A673 (cell line): ENCODE results near the gene PGM2L1. TPM values are rescaled to one million over a fixed set of nuclear protein-coding genes. Genes with fewer than 3 reads are reported as not detected.

Source experiments
- BruUV-seq: library from RNA; stranded (reverse); fragments of 400-500 nt; replicated peaks from 2 replicates; lab custom pipeline; 2021; lab: Mats Ljungman, UMichigan
- CTCF ChIA-PET: fragments of 300-600 bp; sonication (Branson Sonifier 250); formaldehyde crosslinking; loops from one replicate; lab custom pipeline; 2022; ENCODE audit warnings: antibody characterized with exemption; lab: Charles Lee
- POLR2A ChIA-PET: fragments of 300-600 bp; sonication (Branson Sonifier 250); formaldehyde crosslinking; loops from one replicate; lab custom pipeline; 2022; ENCODE audit warnings: antibody characterized with exemption; ENCODE audit not compliant: low non-redundant PET; lab: Charles Lee
- DNase-seq: peaks from one replicate; pipeline ENCODE4 v3.0.0-alpha.2; 2015; ENCODE audit warnings: low spot score
- H3K27ac ChIP-seq: fragments of 200-600 bp; sonication (generic); 2 replicates; pipeline ENCODE4 v1.5.1; 2016; ENCODE audit warnings: mixed run types, low read depth, mild to moderate bottlenecking, mixed read lengths, antibody characterized with exemption, low read length; ENCODE audit not compliant: poor library complexity, severe bottlenecking
- H3K27me3 ChIP-seq: fragments of 200-600 bp; sonication (generic); replicated peaks from 2 replicates; pipeline ENCODE4 v1.6.1; 2017; ENCODE audit warnings: mixed run types, low read depth, mild to moderate bottlenecking, mixed read lengths, antibody characterized with exemption, low read length; ENCODE audit not compliant: insufficient read depth, poor library complexity
- H3K36me3 ChIP-seq: fragments of 200-600 bp; sonication (generic); 2 replicates; pipeline ENCODE4 v1.6.1; 2016; ENCODE audit warnings: mixed run types, mild to moderate bottlenecking, mixed read lengths, antibody characterized with exemption, low read length; ENCODE audit not compliant: insufficient read depth, poor library complexity, severe bottlenecking
- H3K4me1 ChIP-seq: fragments of 200-600 bp; sonication (generic); 2 replicates; pipeline ENCODE4 v1.6.1; 2017; ENCODE audit warnings: mixed run types, mild to moderate bottlenecking, mixed read lengths, antibody characterized with exemption, low read length; ENCODE audit not compliant: insufficient read depth, poor library complexity, severe bottlenecking
- H3K4me3 ChIP-seq: fragments of 200-600 bp; sonication (generic); 2 replicates; pipeline ENCODE4 v1.5.1; 2016; ENCODE audit warnings: low read depth, mixed run types, mild to moderate bottlenecking, mixed read lengths, low read length; ENCODE audit not compliant: poor library complexity, severe bottlenecking
- H3K9me3 ChIP-seq: fragments of 200-600 bp; sonication (generic); 2 replicates; pipeline ENCODE4 v1.6.1; 2016; ENCODE audit warnings: mixed run types, low read depth, mild to moderate bottlenecking, mixed read lengths, antibody characterized with exemption, low read length; ENCODE audit not compliant: poor library complexity, severe bottlenecking
- EZH2 ChIP-seq: fragments of 200-600 bp; sonication (generic); IDR thresholded peaks from 2 replicates; pipeline ENCODE4 v1.6.1; 2017; ENCODE audit warnings: borderline replicate concordance, low read depth, mild to moderate bottlenecking, mixed read lengths, antibody characterized with exemption, low read length; ENCODE audit not compliant: poor library complexity, severe bottlenecking
- intact Hi-C: fragments of 100-400 bp; cut with micrococcal nuclease; formaldehyde crosslinking; loops from one replicate; pipeline ENCODE4 v1.10.0; 2022; ENCODE audit not compliant: unreplicated experiment
- total RNA-seq: library from RNA; stranded (reverse); gene quantifications from 2 replicates; pipeline ENCODE4 v1.2.3, GENCODE V29; 2021
- TF ChIP-seq, protein P1 (sequence below): fragments of 300-800, 200-600 bp; sonication (generic); conservative IDR thresholded peaks from 2 replicates; pipeline ENCODE4 v1.5.1; 2017; ENCODE audit warnings: low read depth, mild to moderate bottlenecking, antibody characterized with exemption, low read length, moderate library complexity, mixed read lengths

The PGM2L1 gene
- total RNA-seq, 1 experiment from 2014 or later: 18.2 TPM

DNA sequence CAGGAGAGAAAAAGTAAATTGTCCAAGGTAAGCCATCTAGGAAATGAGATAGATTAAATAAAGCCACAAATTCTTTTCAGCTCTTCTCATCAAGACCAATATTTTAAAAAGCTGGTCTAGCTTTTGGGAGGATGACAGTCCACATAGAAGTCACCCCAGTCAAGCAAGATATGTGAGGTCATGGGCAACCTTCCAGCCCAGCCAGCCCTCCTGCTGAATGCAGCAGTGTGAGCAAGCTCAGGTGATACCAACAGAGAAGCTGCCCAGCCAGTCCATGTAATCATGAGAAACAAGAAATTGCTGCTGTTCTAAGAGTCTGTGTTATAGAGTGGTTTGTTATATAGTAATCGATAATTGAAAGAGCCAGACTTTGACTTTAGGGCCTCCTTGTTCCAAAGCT, 40.4 kb upstream of the PGM2L1 start:
- no peaks in the 10 kb centered on the region for H3K27me3 ChIP-seq
- intact Hi-C loops: no loop called here
- ChIA-PET POLR2A (interaction anchor here (0.5 kb wide), 1 partner anchor 11 kb away, joined by 9 read pairs; no protein-coding TSS in a partner anchor), CTCF (interaction anchor here (0.6 to 3.0 kb wide), 2 partner anchors 11 to 32 kb away, joined by 3 to 10 read pairs; no protein-coding TSS in a partner anchor)
- no peak overlapping the region for H3K4me3 ChIP-seq
- no peak overlapping the region for H3K27ac ChIP-seq
- TF ChIP-seq, protein P1, sequence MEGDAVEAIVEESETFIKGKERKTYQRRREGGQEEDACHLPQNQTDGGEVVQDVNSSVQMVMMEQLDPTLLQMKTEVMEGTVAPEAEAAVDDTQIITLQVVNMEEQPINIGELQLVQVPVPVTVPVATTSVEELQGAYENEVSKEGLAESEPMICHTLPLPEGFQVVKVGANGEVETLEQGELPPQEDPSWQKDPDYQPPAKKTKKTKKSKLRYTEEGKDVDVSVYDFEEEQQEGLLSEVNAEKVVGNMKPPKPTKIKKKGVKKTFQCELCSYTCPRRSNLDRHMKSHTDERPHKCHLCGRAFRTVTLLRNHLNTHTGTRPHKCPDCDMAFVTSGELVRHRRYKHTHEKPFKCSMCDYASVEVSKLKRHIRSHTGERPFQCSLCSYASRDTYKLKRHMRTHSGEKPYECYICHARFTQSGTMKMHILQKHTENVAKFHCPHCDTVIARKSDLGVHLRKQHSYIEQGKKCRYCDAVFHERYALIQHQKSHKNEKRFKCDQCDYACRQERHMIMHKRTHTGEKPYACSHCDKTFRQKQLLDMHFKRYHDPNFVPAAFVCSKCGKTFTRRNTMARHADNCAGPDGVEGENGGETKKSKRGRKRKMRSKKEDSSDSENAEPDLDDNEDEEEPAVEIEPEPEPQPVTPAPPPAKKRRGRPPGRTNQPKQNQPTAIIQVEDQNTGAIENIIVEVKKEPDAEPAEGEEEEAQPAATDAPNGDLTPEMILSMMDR: no peak
- no peak for TF ChIP-seq EZH2
- BruUV-seq: no TSS peak
- peaks cover 12% of the 10 kb centered on the region for H3K4me1 ChIP-seq
- H3K9me3 ChIP-seq: no peaks in the 10 kb centered on the region
- DNase-seq: no peak
- H3K36me3 ChIP-seq: no peaks in the 10 kb centered on the region

DNA sequence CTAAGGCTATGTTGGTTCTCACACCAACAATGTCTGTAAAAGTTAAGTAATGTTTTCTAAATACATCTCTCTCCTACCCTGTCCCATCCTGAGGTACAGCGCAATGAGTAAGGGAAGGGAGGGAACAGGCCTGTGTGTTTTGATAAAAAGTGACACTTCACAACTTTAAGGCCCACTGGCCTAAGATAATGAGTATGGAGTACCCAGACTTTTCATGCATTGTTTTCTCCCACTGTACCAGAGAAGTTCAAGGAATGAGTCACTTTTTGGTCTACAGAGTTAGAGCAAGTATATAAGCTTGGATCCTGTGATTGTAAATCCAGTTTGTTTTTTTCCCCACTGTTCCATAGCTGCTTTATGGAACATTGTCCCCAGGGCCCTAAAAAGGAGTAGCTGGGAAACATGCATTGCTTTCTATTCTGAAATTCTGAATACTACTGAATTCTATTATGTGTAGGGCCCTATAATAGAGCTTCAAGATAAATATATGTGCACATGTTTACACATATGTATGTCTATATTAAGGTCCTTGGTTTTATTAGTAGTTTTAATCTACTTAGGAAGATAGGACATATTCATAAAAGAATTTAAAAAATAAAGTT, 39.3 kb upstream of the PGM2L1 start:
- Histone ChIP-seq H3K4me1 (peaks cover under 1% of the 10 kb centered on the region), H3K9me3 (no peaks in the 10 kb centered on the region), H3K27ac (no peak overlapping the region), H3K36me3 (no peaks in the 10 kb centered on the region), H3K4me3 (no peak overlapping the region), H3K27me3 (no peaks in the 10 kb centered on the region)
- DNase-seq: no peak
- ChIA-PET POLR2A (no interaction called here), CTCF (interaction anchor here (3.0 kb wide), 1 partner anchor 12 kb away, joined by 10 read pairs; no protein-coding TSS in a partner anchor)
- no TSS peak for BruUV-seq
- intact Hi-C loops: no loop called here
- TF ChIP-seq, protein P1: no peak
- no peak for TF ChIP-seq EZH2

DNA sequence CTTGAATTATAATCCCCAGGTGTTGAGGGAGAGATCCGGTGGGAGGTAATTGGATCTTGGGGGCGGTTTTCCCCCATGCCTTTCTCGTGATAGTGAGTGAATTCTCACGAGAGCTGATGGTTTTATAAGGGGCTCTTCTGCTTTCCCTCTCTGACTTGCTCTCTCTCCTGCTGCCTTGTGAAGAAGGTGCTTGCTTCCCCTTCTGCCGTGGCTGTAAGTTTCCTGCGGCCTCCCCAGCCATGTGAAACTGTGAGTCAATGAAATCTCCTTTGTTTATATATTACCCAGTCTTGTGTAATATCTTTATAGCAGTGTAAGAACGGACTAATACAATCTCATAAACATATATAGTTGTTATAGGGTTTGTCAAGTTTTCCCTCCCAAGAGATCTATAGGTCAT, 36.3 kb upstream of the PGM2L1 start:
- intact Hi-C loops: no loop called here
- TF ChIP-seq, protein P1: no peak
- TF ChIP-seq EZH2: no peak

More for the DNA sequence above, 36.3 kb upstream of the PGM2L1 start:
- no TSS peak for BruUV-seq
- Histone ChIP-seq H3K4me3 (no peak overlapping the region), H3K27ac (no peak overlapping the region), H3K9me3 (no peaks in the 10 kb centered on the region), H3K36me3 (no peaks in the 10 kb centered on the region), H3K27me3 (no peaks in the 10 kb centered on the region), H3K4me1 (no peaks in the 10 kb centered on the region)
- ChIA-PET CTCF (no interaction called here), POLR2A (no interaction called here)
- no peak for DNase-seq
